ENCODE data around the gene CC2D2B.
"Not testable (repeated sequence)": the region's sequence is repeated elsewhere in the genome, so short reads cannot be mapped to it uniquely, and the experiment has no call there.

CC2D2B gene

GRCh38 chr10:96023168-96023567 lies 115.4 kb downstream of the CC2D2B start:
- no peak for DNase-seq (ENCODE audit: low spot score)

DNA sequence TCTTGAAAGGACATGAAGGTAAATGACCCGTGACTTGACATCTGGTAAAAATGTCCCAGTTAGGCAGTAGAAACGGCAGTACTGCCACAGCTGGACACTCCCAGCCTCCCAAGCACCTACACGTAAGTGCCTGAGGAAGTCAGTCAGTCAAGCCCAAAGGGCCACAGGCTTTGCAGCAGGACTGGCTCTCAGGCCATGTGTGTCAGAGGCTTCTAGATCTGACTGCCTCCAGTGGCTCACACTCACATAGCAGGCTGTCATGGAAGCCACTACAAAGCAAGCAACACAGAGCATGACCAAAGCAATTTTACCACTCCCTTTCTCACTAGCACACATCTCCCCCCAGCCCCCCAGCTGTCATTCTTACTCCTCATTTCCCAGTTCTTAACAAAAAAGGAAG lies 117.8 kb downstream of the CC2D2B start:
- DNase-seq (ENCODE audit: low spot score): no peak

- DNase-seq (ENCODE audit: low spot score): no peak
Measured at GRCh38 chr10:96034625-96035024, 126.8 kb downstream of the CC2D2B start.

GRCh38 chr10:96038476-96039387 lies 131.0 kb downstream of the CC2D2B start:
- DNase-seq (ENCODE audit: low spot score): no peak

- no peak for DNase-seq (ENCODE audit: low spot score)
Measured at GRCh38 chr10:96041146-96041545, 133.4 kb downstream of the CC2D2B start.

GRCh38 chr10:96043033-96043892 lies 135.5 kb downstream of the CC2D2B start, which contains the start of gene CCNJ:
TSS of gene CCNJ (plus strand) at chr10:96043583. CDS start at chr10:96044394, 811 bp downstream.
- DNase-seq (ENCODE audit: low spot score): peak; percentile 91

DNA sequence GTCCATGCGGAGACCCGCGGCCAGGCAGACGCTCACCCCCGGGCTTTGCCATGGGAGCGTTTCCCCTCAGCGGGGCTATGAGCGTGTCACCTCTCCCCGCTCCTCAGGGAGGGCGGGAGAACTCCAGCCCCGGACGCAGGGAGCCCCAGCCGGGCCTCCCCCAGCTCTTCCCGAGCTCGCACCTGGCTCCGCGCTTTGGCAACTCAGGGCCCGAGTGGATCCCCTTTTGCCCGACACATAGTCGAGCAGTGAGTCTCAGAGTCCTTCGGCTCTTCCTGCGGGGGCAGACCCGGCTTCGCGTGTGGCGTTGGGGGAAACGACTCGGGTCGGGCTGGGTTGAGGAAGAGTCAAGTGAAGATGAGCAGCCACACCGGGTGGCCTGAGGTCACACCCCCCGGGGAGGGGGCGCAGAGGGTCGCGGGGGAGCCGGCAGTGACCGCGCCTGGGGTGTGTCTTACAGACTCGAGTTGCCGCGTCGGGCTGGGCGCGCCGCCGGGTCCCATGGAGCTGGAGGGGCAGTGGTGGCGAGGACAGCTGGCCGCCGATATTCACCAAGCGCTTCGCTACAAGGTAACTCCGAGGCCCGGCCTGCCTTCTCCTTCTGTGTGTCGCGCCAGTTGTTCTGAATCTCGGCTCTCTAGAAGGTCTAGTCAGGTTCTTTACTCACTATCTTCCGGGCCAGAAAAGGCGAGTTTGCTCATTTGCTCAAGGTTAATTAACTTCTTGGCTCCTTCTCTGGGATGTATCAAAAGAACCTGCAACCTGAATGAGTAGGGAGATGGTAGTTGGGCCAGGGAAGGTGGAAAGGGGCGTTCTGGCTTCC lies 136.3 kb downstream of the CC2D2B start:
- peak; percentile 55 for DNase-seq (ENCODE audit: low spot score)

DNA sequence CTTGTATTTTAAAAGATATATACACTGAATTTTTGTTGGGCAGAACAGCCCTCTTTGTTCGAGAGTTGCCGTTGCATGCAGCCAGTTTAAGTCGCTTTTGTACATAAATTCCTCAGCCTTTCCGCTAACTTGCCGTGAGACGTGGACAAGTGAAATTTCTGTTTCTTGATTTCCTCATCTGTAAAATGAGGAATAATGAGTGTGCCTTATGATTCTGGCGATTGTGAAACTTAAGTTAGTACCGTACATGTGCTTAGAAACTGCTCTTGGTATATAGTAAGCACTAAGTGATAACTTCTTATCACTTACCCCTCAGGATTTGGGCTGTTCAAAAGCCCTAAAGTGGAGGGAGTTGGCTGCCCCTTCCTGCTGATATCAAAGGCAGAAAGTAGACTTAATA lies 137.0 kb downstream of the CC2D2B start:
- no peak for DNase-seq (ENCODE audit: low spot score)

GRCh38 chr10:96046546-96046945 lies 138.8 kb downstream of the CC2D2B start:
- no peak for DNase-seq (ENCODE audit: low spot score)

- DNase-seq (ENCODE audit: low spot score): no peak
Measured at GRCh38 chr10:96047004-96047649, 139.4 kb downstream of the CC2D2B start.

DNA sequence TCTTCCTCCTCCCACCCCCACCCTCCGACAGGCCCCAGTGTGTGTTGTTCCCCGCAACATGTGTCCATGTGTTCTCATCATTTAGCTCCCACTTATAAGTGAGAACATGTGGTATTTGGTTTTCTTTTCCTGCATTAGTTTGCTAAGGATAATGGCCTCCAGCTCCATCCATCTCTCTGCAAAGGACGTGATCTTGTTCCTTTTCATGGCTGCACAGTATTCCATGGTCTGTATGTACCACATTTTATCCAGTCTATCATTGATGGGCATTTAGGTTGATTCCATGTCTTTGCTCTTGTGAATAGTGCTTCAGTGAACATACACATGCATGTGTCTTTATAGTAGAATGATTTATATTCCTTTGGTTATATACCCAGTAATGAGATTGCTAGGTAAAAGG lies 140.2 kb downstream of the CC2D2B start:
- DNase-seq (ENCODE audit: low spot score): not testable (repeated sequence)

- DNase-seq (ENCODE audit: low spot score): no peak
Measured at GRCh38 chr10:96049340-96049739, 141.6 kb downstream of the CC2D2B start.

GRCh38 chr10:96053985-96054384 lies 146.2 kb downstream of the CC2D2B start:
- DNase-seq (ENCODE audit: low spot score): no peak

DNA sequence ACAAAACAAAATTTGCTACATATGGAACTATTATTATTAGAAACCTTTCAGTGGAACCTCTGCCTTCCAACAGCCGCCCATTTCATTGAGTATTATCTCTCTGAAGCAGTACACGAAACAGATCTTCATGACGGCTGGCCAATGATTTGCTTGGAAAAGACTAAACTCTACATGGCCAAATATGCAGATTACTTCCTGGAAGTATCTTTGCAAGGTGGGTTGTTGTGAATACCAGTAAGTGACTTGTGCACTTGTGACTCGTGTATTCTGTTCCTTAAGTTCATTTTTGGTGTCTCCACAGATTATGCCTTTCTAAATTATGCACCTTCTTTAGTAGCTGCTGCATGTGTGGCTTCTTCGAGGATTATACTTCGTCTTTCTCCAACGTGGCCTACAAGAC lies 149.0 kb downstream of the CC2D2B start:
- no peak for DNase-seq (ENCODE audit: low spot score)

GRCh38 chr10:96061232-96061631 lies 153.5 kb downstream of the CC2D2B start:
- DNase-seq (ENCODE audit: low spot score): no peak

- DNase-seq (ENCODE audit: low spot score): no peak
Measured at GRCh38 chr10:96072674-96073073, 164.9 kb downstream of the CC2D2B start.

DNA sequence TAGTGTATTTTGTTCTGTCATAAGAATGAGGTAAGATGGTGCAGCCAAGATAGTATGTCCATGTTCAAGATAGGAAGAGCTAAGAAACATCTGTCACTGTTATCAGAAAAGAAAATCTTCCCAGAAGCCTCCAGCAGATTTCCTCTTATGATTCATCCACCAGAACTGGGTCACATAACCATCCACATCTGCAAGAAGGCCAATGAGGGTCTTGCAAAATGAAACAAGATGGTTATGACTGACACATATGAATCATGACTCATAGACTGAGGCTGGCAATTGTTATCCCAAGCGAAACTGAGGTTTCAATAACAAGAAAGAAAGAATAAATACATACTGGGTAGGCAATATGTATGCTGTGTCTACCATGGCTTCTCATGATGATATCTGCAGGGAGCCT lies 165.9 kb downstream of the CC2D2B start:
- no peak for DNase-seq (ENCODE audit: low spot score)

DNA sequence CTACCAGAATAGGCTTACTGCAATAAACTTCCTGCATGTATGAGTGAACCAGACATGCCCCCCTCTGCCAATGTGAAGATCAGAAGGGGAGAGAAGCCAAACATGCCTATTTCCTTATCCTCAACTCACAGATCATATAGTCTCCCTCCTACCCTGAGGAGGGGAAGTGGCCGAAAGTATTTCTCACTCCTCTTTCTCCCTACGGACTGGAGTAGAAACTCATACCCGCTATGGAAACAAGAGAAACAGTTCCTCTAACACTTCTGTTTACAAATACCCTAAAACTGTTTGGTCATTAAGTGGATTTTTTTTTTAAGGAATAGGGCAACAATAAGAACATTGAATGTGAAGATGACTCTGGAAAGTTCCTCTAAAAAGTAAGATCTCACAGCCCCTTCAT lies 167.0 kb downstream of the CC2D2B start:
- DNase-seq (ENCODE audit: low spot score): no peak

- no peak for DNase-seq (ENCODE audit: low spot score)
Measured at GRCh38 chr10:96075977-96076376, 168.2 kb downstream of the CC2D2B start.

DNA sequence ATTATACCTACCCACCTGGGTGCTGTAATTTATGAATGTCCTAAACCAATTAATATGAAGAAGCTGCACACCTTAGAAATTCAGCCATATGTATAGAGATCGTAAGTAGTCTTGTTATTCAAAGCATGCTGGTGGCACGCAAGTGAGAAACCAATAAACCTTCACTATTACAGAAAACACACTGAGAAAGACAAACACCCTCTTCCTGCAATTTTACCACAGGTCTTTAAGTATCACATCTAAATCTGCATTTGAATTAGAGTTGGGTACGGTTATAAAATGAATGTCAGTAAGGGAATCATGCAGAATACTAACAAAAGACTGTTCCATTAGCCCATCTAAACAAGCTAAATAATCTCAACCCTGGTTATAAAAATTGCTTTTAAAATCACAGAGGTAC lies 169.4 kb downstream of the CC2D2B start:
- no peak for DNase-seq (ENCODE audit: low spot score)

DNA sequence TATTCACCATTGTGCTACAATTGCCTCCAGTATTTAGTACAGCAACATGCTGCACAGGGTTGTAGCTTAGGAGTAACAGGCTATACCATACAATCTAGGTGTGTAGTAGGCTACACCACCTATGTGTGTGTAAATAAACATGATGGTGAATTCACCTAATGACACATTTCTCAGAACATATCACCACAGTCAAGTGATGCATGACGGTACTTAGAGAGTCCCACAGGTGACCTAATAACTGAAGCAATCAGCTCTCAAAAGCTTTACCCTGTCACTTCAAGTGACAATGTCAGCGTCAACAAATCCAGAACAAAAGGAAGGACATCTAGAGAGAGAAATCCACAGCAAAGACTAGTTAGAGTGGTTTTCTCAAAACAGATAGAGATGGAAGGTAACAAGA lies 174.4 kb downstream of the CC2D2B start:
- no peak for DNase-seq (ENCODE audit: low spot score)
